ENCODE data around the gene BEND5. TPM values are rescaled to one million over a fixed set of nuclear protein-coding genes. Genes with fewer than 3 reads are reported as not detected.

BEND5 gene
- total and polyA plus RNA-seq, 7 donors: 0.84 to 3.7 (median 1.6) TPM

- 70 to 75% (median 75%) methylated on average over 4 of the region's 4 CpGs for WGBS, 3 donors
- no peak for DNase-seq
- Histone ChIP-seq H3K27ac (no peak overlapping the region), H3K27me3 (ENCODE audit: insufficient read depth in 3 of 3, low read length in 2 of 3) (no peaks in the 10 kb centered on the region), H3K9me3 (no peaks in the 10 kb centered on the region), H3K36me3 (ENCODE audit: insufficient read depth in 1 of 2, low read depth in 1 of 2) (no peaks in the 10 kb centered on the region), H3K4me1 (no peaks in the 10 kb centered on the region), H3K4me3 (no peak overlapping the region)
- no peak for ATAC-seq
- TF ChIP-seq CTCF (IDR thresholded peaks at IDR 0.05): no peak
- intact Hi-C loops (cut with DNase I): no loop called here
Measured at GRCh38 chr1:48718705-48719104, 58.0 kb downstream of the BEND5 start.

GRCh38 chr1:48718116-48718630, 58.5 kb downstream of the BEND5 start:
- H3K9me3 ChIP-seq: no peaks in the 10 kb centered on the region
- DNase-seq: no peak
- no peak overlapping the region for H3K27ac ChIP-seq
- intact Hi-C loops (cut with DNase I): no loop called here
- no peaks in the 10 kb centered on the region for H3K36me3 ChIP-seq (ENCODE audit: insufficient read depth in 1 of 2, low read depth in 1 of 2)
- no peak for TF ChIP-seq CTCF (IDR thresholded peaks at IDR 0.05)
- no peaks in the 10 kb centered on the region for H3K27me3 ChIP-seq (ENCODE audit: insufficient read depth in 3 of 3, low read length in 2 of 3)
- H3K4me1 ChIP-seq: no peaks in the 10 kb centered on the region
- ATAC-seq: no peak
- no peak overlapping the region for H3K4me3 ChIP-seq

GRCh38 chr1:48717082-48717481, 59.6 kb downstream of the BEND5 start:
- no peak overlapping the region for H3K4me3 ChIP-seq
- no peaks in the 10 kb centered on the region for H3K27me3 ChIP-seq (ENCODE audit: insufficient read depth in 3 of 3, low read length in 2 of 3)
- intact Hi-C loops (cut with DNase I): no loop called here
- no peak for TF ChIP-seq CTCF (IDR thresholded peaks at IDR 0.05)
- H3K9me3 ChIP-seq: no peaks in the 10 kb centered on the region
- no peaks in the 10 kb centered on the region for H3K4me1 ChIP-seq
- ATAC-seq (no peak), DNase-seq (no peak)
- H3K27ac ChIP-seq: no peak overlapping the region
- no peaks in the 10 kb centered on the region for H3K36me3 ChIP-seq (ENCODE audit: insufficient read depth in 1 of 2, low read depth in 1 of 2)
- 91 to 100% (median 94%) methylated on average over 1 of the region's 1 CpG for WGBS, 3 donors

GRCh38 chr1:48715921-48716320, 60.8 kb downstream of the BEND5 start:
- no peaks in the 10 kb centered on the region for H3K9me3 ChIP-seq
- DNase-seq (no peak), ATAC-seq (no peak)
- H3K27me3 ChIP-seq (ENCODE audit: insufficient read depth in 3 of 3, low read length in 2 of 3): no peaks in the 10 kb centered on the region
- no peaks in the 10 kb centered on the region for H3K36me3 ChIP-seq (ENCODE audit: insufficient read depth in 1 of 2, low read depth in 1 of 2)
- no peak overlapping the region for H3K4me3 ChIP-seq
- intact Hi-C loops (cut with DNase I): loop anchor here in 1 of 2 donors (1.0 kb wide), 1 partner anchor 8 kb away; no protein-coding TSS in a partner anchor
- no peaks in the 10 kb centered on the region for H3K4me1 ChIP-seq
- H3K27ac ChIP-seq: no peak overlapping the region
- 74 to 84% (median 83%) methylated on average over 5 of the region's 5 CpGs for WGBS, 3 donors
- no peak for TF ChIP-seq CTCF (IDR thresholded peaks at IDR 0.05)

GRCh38 chr1:48710915-48711314, 65.8 kb downstream of the BEND5 start:
- DNase-seq (no peak), ATAC-seq (no peak)
- no peaks in the 10 kb centered on the region for H3K27me3 ChIP-seq (ENCODE audit: insufficient read depth in 3 of 3, low read length in 2 of 3)
- no peak for TF ChIP-seq CTCF (IDR thresholded peaks at IDR 0.05)
- intact Hi-C loops (cut with DNase I): no loop called here
- WGBS, 3 donors: 83 to 97% (median 93%) methylated on average over 2 of the region's 2 CpGs
- no peak overlapping the region for H3K27ac ChIP-seq
- H3K36me3 ChIP-seq (ENCODE audit: insufficient read depth in 1 of 2, low read depth in 1 of 2): no peaks in the 10 kb centered on the region
- H3K9me3 ChIP-seq: no peaks in the 10 kb centered on the region
- H3K4me1 ChIP-seq: no peaks in the 10 kb centered on the region
- no peak overlapping the region for H3K4me3 ChIP-seq

All from psoas muscle (tissue), 8 donors.